Loucy (cell line): ENCODE results near the gene TRAPPC12.

Source experiments
- EZH2phosphoT487 ChIP-seq: fragments of 200-600 bp; IDR thresholded peaks from 2 replicates; pipeline ENCODE4 v1.6.1; 2018; ENCODE audit warnings: antibody characterized with exemption, mild to moderate bottlenecking, moderate library complexity, borderline replicate concordance
- TF ChIP-seq, protein P1 (sequence below): fragments of 200-600 bp; sonication (generic); conservative IDR thresholded peaks from 2 replicates; pipeline ENCODE4 v1.5.1; 2014; ENCODE audit warnings: mild to moderate bottlenecking, antibody characterized with exemption, low read length

DNA sequence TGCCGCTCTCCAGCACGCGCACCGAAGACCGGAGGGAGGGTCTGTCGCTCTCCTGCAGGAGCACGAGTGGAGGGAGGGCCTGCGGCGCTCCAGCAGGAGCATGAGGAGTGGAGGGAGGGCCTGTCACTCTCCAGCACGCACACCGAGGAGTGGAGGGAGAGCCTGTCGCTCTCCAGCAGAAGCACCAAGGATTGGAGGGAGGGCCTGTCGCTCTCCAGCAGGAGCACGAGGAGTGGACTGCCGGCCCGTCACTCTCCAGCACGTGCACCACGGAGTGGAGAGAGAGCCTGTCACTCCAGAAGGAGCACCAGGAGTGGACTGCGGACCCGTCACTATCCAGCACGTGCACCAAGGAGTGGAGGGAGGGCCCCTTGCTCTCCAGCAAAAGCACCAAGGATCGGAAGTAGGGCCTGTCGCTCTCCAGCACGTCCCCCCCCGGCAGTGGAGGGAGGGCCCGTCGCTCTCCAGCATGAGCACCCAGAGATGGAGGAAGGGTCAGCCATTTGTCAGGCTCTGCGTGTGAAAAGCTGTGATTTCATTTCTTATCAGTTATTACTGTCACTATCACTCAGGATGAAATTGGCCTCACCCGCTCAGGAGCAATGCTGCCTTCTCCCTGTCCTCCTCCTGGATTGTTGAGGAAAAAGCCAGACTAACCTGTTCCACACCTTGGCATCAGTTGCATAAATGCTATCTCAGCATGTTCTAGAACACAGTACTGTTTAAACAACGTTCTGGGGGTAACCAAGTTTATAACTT, 103.9 kb downstream of the TRAPPC12 start:
- TF ChIP-seq EZH2phosphoT487: no peak
- TF ChIP-seq, protein P1, sequence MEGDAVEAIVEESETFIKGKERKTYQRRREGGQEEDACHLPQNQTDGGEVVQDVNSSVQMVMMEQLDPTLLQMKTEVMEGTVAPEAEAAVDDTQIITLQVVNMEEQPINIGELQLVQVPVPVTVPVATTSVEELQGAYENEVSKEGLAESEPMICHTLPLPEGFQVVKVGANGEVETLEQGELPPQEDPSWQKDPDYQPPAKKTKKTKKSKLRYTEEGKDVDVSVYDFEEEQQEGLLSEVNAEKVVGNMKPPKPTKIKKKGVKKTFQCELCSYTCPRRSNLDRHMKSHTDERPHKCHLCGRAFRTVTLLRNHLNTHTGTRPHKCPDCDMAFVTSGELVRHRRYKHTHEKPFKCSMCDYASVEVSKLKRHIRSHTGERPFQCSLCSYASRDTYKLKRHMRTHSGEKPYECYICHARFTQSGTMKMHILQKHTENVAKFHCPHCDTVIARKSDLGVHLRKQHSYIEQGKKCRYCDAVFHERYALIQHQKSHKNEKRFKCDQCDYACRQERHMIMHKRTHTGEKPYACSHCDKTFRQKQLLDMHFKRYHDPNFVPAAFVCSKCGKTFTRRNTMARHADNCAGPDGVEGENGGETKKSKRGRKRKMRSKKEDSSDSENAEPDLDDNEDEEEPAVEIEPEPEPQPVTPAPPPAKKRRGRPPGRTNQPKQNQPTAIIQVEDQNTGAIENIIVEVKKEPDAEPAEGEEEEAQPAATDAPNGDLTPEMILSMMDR: no peak
